ENCODE measurements around the gene PRDM10. TPM values are rescaled to one million over a fixed set of nuclear protein-coding genes. Genes with fewer than 3 reads are reported as not detected.

The PRDM10 gene
- polyA plus RNA-seq, 1 donor = 8.8 TPM

- peaks cover 27% of the 10 kb centered on the region for H3K36me3 ChIP-seq (ENCODE audit: control insufficient read depth, insufficient read depth, low read length)
- WGBS (ENCODE audit: insufficient coverage, low lambda C conversion rate) = 92% methylated on average over 2 of the region's 9 CpGs
- no peaks in the 10 kb centered on the region for H3K27me3 ChIP-seq (ENCODE audit: control insufficient read depth, insufficient read depth, low read length)
- no peaks in the 10 kb centered on the region for H3K9me3 ChIP-seq (ENCODE audit: control insufficient read depth, low read depth, low read length)
- H3K27ac ChIP-seq (ENCODE audit: low read length) = no peak overlapping the region
- H3K4me3 ChIP-seq (ENCODE audit: low read length) = no peak overlapping the region
- no peak for DNase-seq
- no peaks in the 10 kb centered on the region for H3K4me1 ChIP-seq (ENCODE audit: control insufficient read depth, insufficient read depth, low read length)
Measured at GRCh38 chr11:129933891-129934290, 68.7 kb downstream of the PRDM10 start.

- H3K4me3 ChIP-seq (ENCODE audit: low read length) = no peak overlapping the region
- no peak overlapping the region for H3K27ac ChIP-seq (ENCODE audit: low read length)
- WGBS (ENCODE audit: insufficient coverage, low lambda C conversion rate) = no CpG with 5 or more reads among the region's 1 CpG
- no peaks in the 10 kb centered on the region for H3K4me1 ChIP-seq (ENCODE audit: control insufficient read depth, insufficient read depth, low read length)
- no peaks in the 10 kb centered on the region for H3K9me3 ChIP-seq (ENCODE audit: control insufficient read depth, low read depth, low read length)
- H3K27me3 ChIP-seq (ENCODE audit: control insufficient read depth, insufficient read depth, low read length) = no peaks in the 10 kb centered on the region
- DNase-seq = no peak
- peaks cover 27% of the 10 kb centered on the region for H3K36me3 ChIP-seq (ENCODE audit: control insufficient read depth, insufficient read depth, low read length)
Measured at GRCh38 chr11:129933262-129933661, 69.4 kb downstream of the PRDM10 start.

GRCh38 chr11:129932381-129933067, 70.1 kb downstream of the PRDM10 start:
- H3K4me1 ChIP-seq (ENCODE audit: control insufficient read depth, insufficient read depth, low read length) = no peaks in the 10 kb centered on the region
- peaks cover 24% of the 10 kb centered on the region for H3K36me3 ChIP-seq (ENCODE audit: control insufficient read depth, insufficient read depth, low read length)
- H3K4me3 ChIP-seq (ENCODE audit: low read length) = no peak overlapping the region
- H3K27ac ChIP-seq (ENCODE audit: low read length) = no peak overlapping the region
- DNase-seq = no peak
- 95% methylated on average over 2 of the region's 7 CpGs for WGBS (ENCODE audit: insufficient coverage, low lambda C conversion rate)
- H3K27me3 ChIP-seq (ENCODE audit: control insufficient read depth, insufficient read depth, low read length) = no peaks in the 10 kb centered on the region
- H3K9me3 ChIP-seq (ENCODE audit: control insufficient read depth, low read depth, low read length) = no peaks in the 10 kb centered on the region

- Histone ChIP-seq H3K4me1 (ENCODE audit: control insufficient read depth, insufficient read depth, low read length) (no peaks in the 10 kb centered on the region), H3K36me3 (ENCODE audit: control insufficient read depth, insufficient read depth, low read length) (peaks cover 19% of the 10 kb centered on the region), H3K27me3 (ENCODE audit: control insufficient read depth, insufficient read depth, low read length) (no peaks in the 10 kb centered on the region), H3K9me3 (ENCODE audit: control insufficient read depth, low read depth, low read length) (no peaks in the 10 kb centered on the region), H3K27ac (ENCODE audit: low read length) (no peak overlapping the region), H3K4me3 (ENCODE audit: low read length) (no peak overlapping the region)
- no CpG with 5 or more reads among the region's 13 CpGs for WGBS (ENCODE audit: insufficient coverage, low lambda C conversion rate)
- DNase-seq = no peak
Measured at GRCh38 chr11:129930743-129931142, 71.9 kb downstream of the PRDM10 start.

- Histone ChIP-seq H3K9me3 (ENCODE audit: control insufficient read depth, low read depth, low read length) (no peaks in the 10 kb centered on the region), H3K4me3 (ENCODE audit: low read length) (no peak overlapping the region), H3K4me1 (ENCODE audit: control insufficient read depth, insufficient read depth, low read length) (no peaks in the 10 kb centered on the region), H3K27me3 (ENCODE audit: control insufficient read depth, insufficient read depth, low read length) (no peaks in the 10 kb centered on the region), H3K36me3 (ENCODE audit: control insufficient read depth, insufficient read depth, low read length) (peaks cover 18% of the 10 kb centered on the region), H3K27ac (ENCODE audit: low read length) (no peak overlapping the region)
- no peak for DNase-seq
- WGBS (ENCODE audit: insufficient coverage, low lambda C conversion rate) = no CpG with 5 or more reads among the region's 6 CpGs
Measured at GRCh38 chr11:129930296-129930695, 72.3 kb downstream of the PRDM10 start.

GRCh38 chr11:129929721-129930120, 72.9 kb downstream of the PRDM10 start:
- Histone ChIP-seq H3K27ac (ENCODE audit: low read length) (no peak overlapping the region), H3K4me3 (ENCODE audit: low read length) (no peak overlapping the region), H3K36me3 (ENCODE audit: control insufficient read depth, insufficient read depth, low read length) (peaks cover 19% of the 10 kb centered on the region), H3K4me1 (ENCODE audit: control insufficient read depth, insufficient read depth, low read length) (no peaks in the 10 kb centered on the region), H3K9me3 (ENCODE audit: control insufficient read depth, low read depth, low read length) (no peaks in the 10 kb centered on the region), H3K27me3 (ENCODE audit: control insufficient read depth, insufficient read depth, low read length) (no peaks in the 10 kb centered on the region)
- DNase-seq = no peak
- 80% methylated on average over 2 of the region's 2 CpGs for WGBS (ENCODE audit: insufficient coverage, low lambda C conversion rate)

- no peak for DNase-seq
- Histone ChIP-seq H3K27me3 (ENCODE audit: control insufficient read depth, insufficient read depth, low read length) (no peaks in the 10 kb centered on the region), H3K4me1 (ENCODE audit: control insufficient read depth, insufficient read depth, low read length) (no peaks in the 10 kb centered on the region), H3K27ac (ENCODE audit: low read length) (no peak overlapping the region), H3K36me3 (ENCODE audit: control insufficient read depth, insufficient read depth, low read length) (peaks cover 21% of the 10 kb centered on the region), H3K4me3 (ENCODE audit: low read length) (no peak overlapping the region), H3K9me3 (ENCODE audit: control insufficient read depth, low read depth, low read length) (no peaks in the 10 kb centered on the region)
- WGBS (ENCODE audit: insufficient coverage, low lambda C conversion rate) = no CpG with 5 or more reads among the region's 3 CpGs
Measured at GRCh38 chr11:129928923-129929692, 73.5 kb downstream of the PRDM10 start.

GRCh38 chr11:129922674-129923073, 80.0 kb downstream of the PRDM10 start:
- 100% methylated on average over 1 of the region's 5 CpGs for WGBS (ENCODE audit: insufficient coverage, low lambda C conversion rate)
- Histone ChIP-seq H3K36me3 (ENCODE audit: control insufficient read depth, insufficient read depth, low read length) (peaks cover 23% of the 10 kb centered on the region), H3K27ac (ENCODE audit: low read length) (no peak overlapping the region), H3K4me1 (ENCODE audit: control insufficient read depth, insufficient read depth, low read length) (no peaks in the 10 kb centered on the region), H3K9me3 (ENCODE audit: control insufficient read depth, low read depth, low read length) (no peaks in the 10 kb centered on the region), H3K4me3 (ENCODE audit: low read length) (no peak overlapping the region), H3K27me3 (ENCODE audit: control insufficient read depth, insufficient read depth, low read length) (no peaks in the 10 kb centered on the region)
- no peak for DNase-seq

GRCh38 chr11:129918361-129918760, 84.3 kb downstream of the PRDM10 start:
- WGBS (ENCODE audit: insufficient coverage, low lambda C conversion rate) = 79% methylated on average over 2 of the region's 22 CpGs
- H3K4me1 ChIP-seq (ENCODE audit: control insufficient read depth, insufficient read depth, low read length) = no peaks in the 10 kb centered on the region
- DNase-seq = no peak

GRCh38 chr11:129917231-129917630, 85.4 kb downstream of the PRDM10 start:
- 100% methylated on average over 2 of the region's 2 CpGs for WGBS (ENCODE audit: insufficient coverage, low lambda C conversion rate)
- Histone ChIP-seq H3K36me3 (ENCODE audit: control insufficient read depth, insufficient read depth, low read length) (peaks cover 36% of the 10 kb centered on the region), H3K27me3 (ENCODE audit: control insufficient read depth, insufficient read depth, low read length) (no peaks in the 10 kb centered on the region), H3K4me1 (ENCODE audit: control insufficient read depth, insufficient read depth, low read length) (no peaks in the 10 kb centered on the region), H3K9me3 (ENCODE audit: control insufficient read depth, low read depth, low read length) (no peaks in the 10 kb centered on the region), H3K4me3 (ENCODE audit: low read length) (no peak overlapping the region), H3K27ac (ENCODE audit: low read length) (no peak overlapping the region)
- no peak for DNase-seq

More at GRCh38 chr11:129918361-129918760, 84.3 kb downstream of the PRDM10 start:
- Histone ChIP-seq H3K27me3 (ENCODE audit: control insufficient read depth, insufficient read depth, low read length) (no peaks in the 10 kb centered on the region), H3K9me3 (ENCODE audit: control insufficient read depth, low read depth, low read length) (no peaks in the 10 kb centered on the region), H3K4me3 (ENCODE audit: low read length) (no peak overlapping the region), H3K27ac (ENCODE audit: low read length) (no peak overlapping the region), H3K36me3 (ENCODE audit: control insufficient read depth, insufficient read depth, low read length) (peaks cover 42% of the 10 kb centered on the region)

All from large intestine (tissue), 3 donors.